NCI-H510A treated with DMSO at 0.1 percent for 48 hours (cell line): Measurements from ENCODE around the gene CLDND2.

Source experiments
- DNase-seq: peaks from one replicate; lab custom pipeline; 2025; lab: John Stamatoyannopoulos, UW

Gene CLDND2

GRCh38 chr19:51382004-51382403, 13.2 kb upstream of the CLDND2 start:
- no peak for DNase-seq

GRCh38 chr19:51380379-51380778, 11.6 kb upstream of the CLDND2 start:
- no peak for DNase-seq

GRCh38 chr19:51377422-51377821, 8.6 kb upstream of the CLDND2 start:
- DNase-seq = no peak

- DNase-seq = no peak
Observed at GRCh38 chr19:51375504-51376221, 6.9 kb upstream of the CLDND2 start.

GRCh38 chr19:51372649-51373504, 4.1 kb upstream of the CLDND2 start, which contains the start of gene NKG7:
NKG7 (minus strand) TSS chr19:51372654; CDS start chr19:51372535, 119 bp downstream.
- DNase-seq = no peak

- DNase-seq = no peak
Observed at GRCh38 chr19:51372021-51372648, 3.3 kb upstream of the CLDND2 start.

GRCh38 chr19:51371186-51371690, 2.4 kb upstream of the CLDND2 start:
- no peak for DNase-seq

- no peak for DNase-seq
Observed at GRCh38 chr19:51370230-51370629, 1.4 kb upstream of the CLDND2 start.

- DNase-seq = no peak
Observed at GRCh38 chr19:51367565-51368365, 1.0 kb downstream of the CLDND2 start.

- no peak for DNase-seq
Observed at GRCh38 chr19:51367255-51367564, 1.6 kb downstream of the CLDND2 start.

- DNase-seq = no peak
Observed at GRCh38 chr19:51366389-51367254, 2.2 kb downstream of the CLDND2 start.

GRCh38 chr19:51365965-51366388, 2.8 kb downstream of the CLDND2 start, which contains the start of gene ETFB:
ETFB (minus strand) TSS chr19:51366388; CDS start chr19:51366326, 62 bp downstream.
- no peak for DNase-seq

- no peak for DNase-seq
Observed at GRCh38 chr19:51365211-51365964, 3.4 kb downstream of the CLDND2 start.

- DNase-seq = no peak
Observed at GRCh38 chr19:51364200-51365106, 4.3 kb downstream of the CLDND2 start.

- no peak for DNase-seq
Observed at GRCh38 chr19:51361239-51361638, 7.6 kb downstream of the CLDND2 start.

- no peak for DNase-seq
Observed at GRCh38 chr19:51359294-51359693, 9.5 kb downstream of the CLDND2 start.

GRCh38 chr19:51357952-51358351, 10.9 kb downstream of the CLDND2 start:
- DNase-seq = no peak

GRCh38 chr19:51356159-51356801, 12.5 kb downstream of the CLDND2 start:
- no peak for DNase-seq
